Gastrocnemius medialis (tissue), 4 donors: ENCODE measurements around the gene NPS. TPM values are rescaled to one million over a fixed set of nuclear protein-coding genes. Genes with fewer than 3 reads are reported as not detected.

ENCODE experiments used
- ATAC-seq, 2 donors: fragments of 150-250 bp; one replicate each; pipeline ENCODE4 v1.9.1; 2016
- DNase-seq, 2 donors: peaks; one replicate each; pipeline ENCODE4 v3.0.0-alpha.2; 2019
- H3K27ac ChIP-seq, 4 donors: fragments of 200-600 bp; sonication (generic); 1 replicate in 1 of 4; 2 replicates in 3 of 4; pipeline ENCODE4 v1.5.1; 2016 to 2018; ENCODE audit warnings: mild to moderate bottlenecking in 2 of 4, moderate library complexity in 1 of 4
- H3K27me3 ChIP-seq, 3 donors: fragments of 200-600 bp; sonication (generic) in 2 of 3; 1 replicate in 1 of 3; 2 replicates in 2 of 3; pipeline versions ENCODE4 v1.5.1 to v1.6.0; 2016 to 2019; ENCODE audit warnings: mild to moderate bottlenecking in 1 of 3, moderate library complexity in 1 of 3
- H3K36me3 ChIP-seq, 2 donors: fragments of 200-600 bp; sonication (generic) in 1 of 2; one replicate each; pipeline ENCODE4 v1.5.1; 2017 to 2018
- H3K4me1 ChIP-seq, 2 donors: fragments of 200-600 bp; sonication (generic) in 1 of 2; one replicate each; pipeline ENCODE4 v1.5.1; 2016 to 2017; ENCODE audit warnings: mild to moderate bottlenecking in 2 of 2
- H3K4me3 ChIP-seq, 4 donors: fragments of 200-600 bp; sonication (generic) in 3 of 4; 1 replicate in 1 of 4; 2 replicates in 3 of 4; pipeline ENCODE4 v1.5.1; 2016 to 2019; ENCODE audit warnings: mild to moderate bottlenecking in 2 of 4
- H3K9me3 ChIP-seq, 3 donors: fragments of 200-600 bp; sonication (generic) in 2 of 3; 1 replicate in 1 of 3; 2 replicates in 2 of 3; pipeline ENCODE4 v1.5.1; 2016 to 2019
- POLR2A ChIP-seq, 2 donors: fragments of 450-650 bp; IDR thresholded peaks; one replicate each; pipeline ENCODE4 v1.6.1; 2017; ENCODE audit warnings: antibody characterized with exemption in 2 of 2, mild to moderate bottlenecking in 2 of 2, moderate library complexity in 2 of 2
- in situ Hi-C, 4 donors: fragments of 200-750 bp; cut with MboI; loops; one replicate each; pipeline versions ENCODE4 v1.15.0 to v1.8.0; 2017; ENCODE audit warnings: low sequenced_read_pairs in 4 of 4
- intact Hi-C: fragments of 100-400 bp; cut with DNase I; formaldehyde crosslinking; loops from one replicate; pipeline ENCODE4 v1.15.1; 2023; ENCODE audit warnings: low total_unique reads
- total RNA-seq, 4 donors: library from RNA; depleted of rRNA; stranded (reverse); fragments of >200 nt; gene quantifications; one replicate each; pipeline versions ENCODE4 v1.1.0 to v1.2.3, GENCODE V29; 2016
- TF ChIP-seq, protein P1 (sequence below), 5 experiments: fragments of 450-650 bp in 3 of 5; fragments of 200-600 bp in 2 of 5; sonication (generic) in 2 of 5; IDR thresholded peaks in 4 of 5; conservative IDR thresholded peaks in 1 of 5; 1 replicate in 4 of 5; 2 replicates in 1 of 5; pipeline ENCODE4 v1.5.1; 2016 to 2019; ENCODE audit warnings: antibody characterized with exemption in 5 of 5, mild to moderate bottlenecking in 3 of 5, moderate library complexity in 3 of 5

Gene NPS
- total RNA-seq, 4 donors from 2014 or later: not detected

GRCh38 chr10:127563718-127564553 lies 14.8 kb downstream of the NPS start:
- intact Hi-C loops: no loop called here
- no peak overlapping the region for H3K27ac ChIP-seq
- H3K36me3 ChIP-seq: no peaks in the 10 kb centered on the region

GRCh38 chr10:127564644-127565043 lies 15.5 kb downstream of the NPS start:
- no peaks in the 10 kb centered on the region for H3K4me1 ChIP-seq
- intact Hi-C loops: no loop called here
- no peaks in the 10 kb centered on the region for H3K36me3 ChIP-seq
- no peak for ATAC-seq
- no peak for TF ChIP-seq POLR2A (IDR thresholded peaks at IDR 0.05)
- TF ChIP-seq, protein P1, sequence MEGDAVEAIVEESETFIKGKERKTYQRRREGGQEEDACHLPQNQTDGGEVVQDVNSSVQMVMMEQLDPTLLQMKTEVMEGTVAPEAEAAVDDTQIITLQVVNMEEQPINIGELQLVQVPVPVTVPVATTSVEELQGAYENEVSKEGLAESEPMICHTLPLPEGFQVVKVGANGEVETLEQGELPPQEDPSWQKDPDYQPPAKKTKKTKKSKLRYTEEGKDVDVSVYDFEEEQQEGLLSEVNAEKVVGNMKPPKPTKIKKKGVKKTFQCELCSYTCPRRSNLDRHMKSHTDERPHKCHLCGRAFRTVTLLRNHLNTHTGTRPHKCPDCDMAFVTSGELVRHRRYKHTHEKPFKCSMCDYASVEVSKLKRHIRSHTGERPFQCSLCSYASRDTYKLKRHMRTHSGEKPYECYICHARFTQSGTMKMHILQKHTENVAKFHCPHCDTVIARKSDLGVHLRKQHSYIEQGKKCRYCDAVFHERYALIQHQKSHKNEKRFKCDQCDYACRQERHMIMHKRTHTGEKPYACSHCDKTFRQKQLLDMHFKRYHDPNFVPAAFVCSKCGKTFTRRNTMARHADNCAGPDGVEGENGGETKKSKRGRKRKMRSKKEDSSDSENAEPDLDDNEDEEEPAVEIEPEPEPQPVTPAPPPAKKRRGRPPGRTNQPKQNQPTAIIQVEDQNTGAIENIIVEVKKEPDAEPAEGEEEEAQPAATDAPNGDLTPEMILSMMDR (IDR thresholded peaks at IDR 0.05 in 4 of 5, conservative IDR thresholded peaks at IDR 0.05 in 1 of 5): no peak
- no peak for DNase-seq
- no peak overlapping the region for H3K4me3 ChIP-seq
- H3K9me3 ChIP-seq: no peaks in the 10 kb centered on the region
- in situ Hi-C loops: no loop called here
- H3K27me3 ChIP-seq: no peaks in the 10 kb centered on the region
- H3K27ac ChIP-seq: no peak overlapping the region

More at GRCh38 chr10:127563718-127564553, 14.8 kb downstream of the NPS start:
- ATAC-seq (no peak), DNase-seq (no peak)
- H3K4me1 ChIP-seq: no peaks in the 10 kb centered on the region
- H3K27me3 ChIP-seq: no peaks in the 10 kb centered on the region
- no peak for TF ChIP-seq POLR2A (IDR thresholded peaks at IDR 0.05)
- TF ChIP-seq, protein P1 (IDR thresholded peaks at IDR 0.05 in 4 of 5, conservative IDR thresholded peaks at IDR 0.05 in 1 of 5): peak in 2 of 5 experiments; percentile 31 to 51
- H3K4me3 ChIP-seq: no peak overlapping the region
- no peaks in the 10 kb centered on the region for H3K9me3 ChIP-seq
- in situ Hi-C loops: no loop called here

DNA sequence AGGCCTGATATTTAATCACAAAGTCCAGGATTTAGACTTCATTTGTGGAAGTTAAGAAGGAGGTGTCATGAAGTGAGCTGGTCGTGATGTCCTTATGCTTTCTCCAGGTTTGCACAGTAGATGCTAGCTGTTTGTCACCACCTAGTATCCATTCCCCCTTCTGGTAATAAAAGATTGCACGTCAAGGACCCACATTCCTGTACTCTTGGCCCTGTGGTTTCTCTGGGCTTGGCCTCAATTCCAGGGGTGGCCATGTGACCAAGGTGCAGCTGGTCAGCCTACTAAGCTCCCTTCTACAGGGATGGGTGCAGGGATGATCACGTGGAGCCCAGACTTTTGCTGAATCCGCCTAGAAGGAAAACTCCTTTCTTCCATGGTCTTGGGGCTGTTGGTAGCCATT lies 16.5 kb downstream of the NPS start:
- in situ Hi-C loops: no loop called here
- Histone ChIP-seq H3K4me3 (no peak overlapping the region), H3K36me3 (no peaks in the 10 kb centered on the region), H3K27ac (no peak overlapping the region), H3K4me1 (no peaks in the 10 kb centered on the region), H3K9me3 (no peaks in the 10 kb centered on the region), H3K27me3 (no peaks in the 10 kb centered on the region)
- no peak for DNase-seq
- ATAC-seq: no peak
- TF ChIP-seq POLR2A (IDR thresholded peaks at IDR 0.05): no peak
- TF ChIP-seq, protein P1 (IDR thresholded peaks at IDR 0.05 in 4 of 5, conservative IDR thresholded peaks at IDR 0.05 in 1 of 5): no peak
- intact Hi-C loops: no loop called here

GRCh38 chr10:127569210-127569609 lies 20.1 kb downstream of the NPS start:
- in situ Hi-C loops (no loop called here), intact Hi-C loops (no loop called here)
- Histone ChIP-seq H3K4me1 (no peaks in the 10 kb centered on the region), H3K4me3 (no peak overlapping the region), H3K27me3 (no peaks in the 10 kb centered on the region), H3K27ac (no peak overlapping the region), H3K9me3 (no peaks in the 10 kb centered on the region), H3K36me3 (no peaks in the 10 kb centered on the region)
- ATAC-seq: no peak
- no peak for TF ChIP-seq POLR2A (IDR thresholded peaks at IDR 0.05)
- TF ChIP-seq, protein P1 (IDR thresholded peaks at IDR 0.05 in 4 of 5, conservative IDR thresholded peaks at IDR 0.05 in 1 of 5): no peak
- DNase-seq: no peak
